ENCODE data around the gene APOM.

DNA sequence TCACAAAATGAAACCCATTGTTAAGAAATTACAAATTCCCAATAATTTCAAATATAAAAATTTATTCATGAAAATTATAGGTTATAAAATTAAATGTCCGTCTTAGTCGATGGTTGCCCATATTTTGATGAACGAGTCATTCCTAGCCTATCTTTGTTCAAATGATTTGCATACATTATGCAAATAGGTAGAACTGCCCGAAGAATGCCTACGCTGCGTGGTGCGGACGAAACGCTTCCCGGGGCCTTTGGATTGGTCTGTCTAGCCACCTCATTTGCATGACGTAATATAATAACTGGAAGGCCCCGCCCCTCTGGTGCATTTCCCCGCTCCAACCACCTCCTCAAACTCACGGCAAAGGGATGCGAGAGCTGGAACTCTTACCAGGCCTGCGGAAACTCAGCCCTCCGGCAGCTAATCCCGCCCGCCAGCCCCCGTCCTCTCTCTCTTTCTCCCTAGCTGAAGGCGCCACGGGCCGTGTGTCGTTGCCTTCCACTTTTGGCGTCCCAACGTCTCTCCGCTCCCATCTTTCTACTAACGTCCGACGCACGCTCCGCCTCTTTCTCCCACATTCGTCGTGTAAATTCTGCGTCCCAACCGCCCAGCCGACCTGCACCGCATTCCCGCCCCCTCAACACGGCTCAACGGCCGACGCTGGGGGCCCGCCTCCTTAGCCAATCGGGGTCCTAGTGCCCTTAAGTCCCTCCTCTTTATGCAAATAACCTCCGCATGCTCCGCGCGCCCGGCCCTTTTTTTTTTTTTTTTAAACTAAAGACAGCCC is 35.7 kb upstream of the APOM start:
- TF ChIP-seq GLIS3 (CRISPR knock-in tag; IDR thresholded peaks at IDR 0.05) (no peak), BACH2 (CRISPR knock-in tag; IDR thresholded peaks at IDR 0.05; ENCODE audit: borderline replicate concordance) (no peak), ZFP30 (CRISPR knock-in tag; IDR thresholded peaks at IDR 0.05) (no peak), POU6F1 (CRISPR knock-in tag; IDR thresholded peaks at IDR 0.05; ENCODE audit: borderline replicate concordance, low read depth) (no peak), ZNF565 (CRISPR knock-in tag; conservative IDR thresholded peaks at IDR 0.05; ENCODE audit: low read depth) (0 out of 2 replicates have a peak, but pooled peaks have one; percentile 73), ISL1 (CRISPR knock-in tag; IDR thresholded peaks at IDR 0.05) (no peak), SNAI2 (CRISPR knock-in tag; IDR thresholded peaks at IDR 0.05) (no peak)

Measured in SK-N-SH treated with all-trans-retinoic acid at 6 μM for 48 hours (cell line).